GM19239 (cell line): ENCODE data around the gene HOXB1.
A peak's percentile ranks its signal among the peaks of the same experiment; 100 is the strongest.

ENCODE experiments used
- DNase-seq: peaks from one replicate; pipeline ENCODE4 v3.0.0; 2011; ENCODE audit warnings: low spot score; ENCODE audit not compliant: insufficient read length
- FAIRE-seq: peaks from 2 replicates; lab custom pipeline; 2011; peaks lifted over from hg19 to GRCh38; lab: Jason Lieb, UNC

Gene HOXB1

DNA sequence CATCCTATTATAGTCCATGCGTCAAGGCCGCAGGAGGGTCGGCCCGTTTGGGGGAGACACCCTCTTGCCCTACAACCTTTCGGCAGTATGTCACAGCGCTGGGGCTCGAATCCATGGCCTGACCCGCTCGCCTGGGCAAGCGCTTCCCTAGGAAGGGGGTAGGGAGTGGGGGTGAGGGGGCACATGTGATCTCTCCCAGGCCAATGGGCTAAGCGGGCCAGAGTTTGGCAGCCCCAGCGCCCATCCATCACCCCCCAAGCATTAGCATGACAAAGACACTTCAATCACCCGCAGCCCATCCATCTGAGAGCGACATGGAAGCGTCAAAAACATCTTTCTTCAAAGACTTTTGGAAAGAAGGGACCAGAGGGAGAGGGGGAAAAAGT is at the start of gene HOXB1:
Gene HOXB1 (minus strand): TSS at position 125 of the 386 bp plus-strand sequence. CDS start 107 bp downstream, at position 18.
- FAIRE-seq = no peak
- DNase-seq = no peak

DNA sequence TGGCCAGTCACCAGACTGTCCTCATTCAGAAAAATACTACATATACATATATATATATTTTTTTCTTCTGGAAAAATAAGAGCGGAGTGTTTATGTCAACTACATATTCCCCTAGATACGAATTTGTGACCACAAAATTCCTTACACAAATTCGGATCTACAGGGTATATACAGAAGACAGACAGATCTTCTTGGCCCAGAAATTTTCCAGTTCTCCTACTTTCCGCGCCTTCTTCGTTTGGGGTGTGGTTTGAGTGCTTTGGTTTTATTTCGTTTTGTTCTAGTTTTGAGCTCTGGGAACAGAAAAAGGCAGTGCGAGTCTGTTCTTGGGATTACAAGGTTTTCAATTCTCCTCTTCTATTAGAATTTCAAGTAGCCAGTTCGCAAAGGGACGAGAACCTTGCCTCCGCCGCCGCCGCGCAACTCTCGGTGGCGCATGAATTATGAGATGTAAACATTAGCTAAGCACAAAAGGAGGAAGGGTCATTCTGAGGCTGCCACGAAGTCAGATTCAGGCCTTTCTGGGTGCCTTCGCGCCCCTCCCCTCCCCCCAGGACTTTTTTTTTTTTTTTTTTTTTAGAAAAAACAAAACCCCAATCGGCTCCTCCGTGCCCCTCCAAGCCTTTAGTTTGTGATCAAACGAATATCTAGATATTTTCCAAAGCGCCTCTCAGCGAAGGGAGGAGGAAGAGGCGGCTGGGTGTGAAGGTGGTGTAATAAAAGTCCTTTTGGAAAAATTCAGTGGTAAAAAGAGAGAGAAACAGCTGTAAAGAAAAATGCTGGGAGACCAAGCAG is 49.1 kb upstream of the HOXB1 start:
- no peak for DNase-seq
- peak; percentile 70 for FAIRE-seq

DNA sequence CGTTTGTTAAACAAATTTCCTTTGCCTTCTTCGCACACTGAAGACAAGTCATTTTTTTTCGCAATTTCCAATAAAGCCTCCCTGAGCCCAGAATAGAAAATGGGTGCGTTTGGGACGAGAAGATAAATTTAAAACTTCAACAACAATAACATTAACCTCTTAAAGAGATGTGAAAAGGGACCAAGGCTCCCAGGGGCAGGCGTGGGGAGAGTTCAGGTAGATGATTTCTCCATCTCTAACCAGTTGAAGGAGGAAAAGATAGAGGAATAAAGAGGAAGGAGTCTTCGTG is 48.6 kb upstream of the HOXB1 start:
- no peak for DNase-seq
- no peak for FAIRE-seq

DNA sequence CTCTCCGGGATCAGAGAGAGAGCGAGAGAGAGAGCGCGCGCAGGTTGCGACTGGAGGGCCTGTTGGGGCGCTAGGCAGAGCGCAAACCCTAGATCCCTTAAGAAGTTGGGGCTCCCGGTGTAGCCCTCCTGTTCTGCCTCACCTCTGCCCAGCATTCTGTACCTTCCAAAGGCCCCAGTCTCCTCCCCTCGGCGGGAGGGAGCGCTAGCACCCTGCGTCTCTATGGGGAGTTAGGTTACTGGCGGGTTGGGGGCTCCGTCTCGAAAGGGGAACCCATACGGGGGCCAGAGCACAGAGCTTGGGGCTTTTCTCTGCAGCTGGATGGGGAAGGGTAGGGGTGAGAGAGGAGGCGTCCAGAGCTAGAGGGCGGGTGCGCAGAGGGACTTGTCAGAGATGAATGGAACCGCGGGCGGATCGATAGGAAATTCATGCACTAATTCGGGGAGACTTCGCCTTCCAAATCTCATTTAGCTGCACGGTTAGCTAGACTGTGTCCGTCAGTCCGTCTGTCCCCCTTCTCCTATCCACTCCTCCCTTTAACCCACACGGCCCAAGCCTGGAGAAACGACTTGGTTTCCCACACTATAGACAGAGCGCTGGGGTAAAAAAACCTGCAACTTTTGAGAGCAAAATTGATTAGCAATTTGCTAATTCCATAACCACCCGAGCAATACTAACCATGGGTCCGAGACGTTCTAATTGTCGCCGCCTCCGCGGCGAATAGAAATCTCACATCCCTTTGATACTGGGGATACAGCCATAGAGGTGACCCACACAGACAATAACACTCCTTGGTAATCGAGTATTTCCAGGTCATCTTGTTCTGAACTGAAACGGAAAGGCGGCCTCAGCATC is 48.0 kb upstream of the HOXB1 start:
- FAIRE-seq (no peak), DNase-seq (no peak)

DNA sequence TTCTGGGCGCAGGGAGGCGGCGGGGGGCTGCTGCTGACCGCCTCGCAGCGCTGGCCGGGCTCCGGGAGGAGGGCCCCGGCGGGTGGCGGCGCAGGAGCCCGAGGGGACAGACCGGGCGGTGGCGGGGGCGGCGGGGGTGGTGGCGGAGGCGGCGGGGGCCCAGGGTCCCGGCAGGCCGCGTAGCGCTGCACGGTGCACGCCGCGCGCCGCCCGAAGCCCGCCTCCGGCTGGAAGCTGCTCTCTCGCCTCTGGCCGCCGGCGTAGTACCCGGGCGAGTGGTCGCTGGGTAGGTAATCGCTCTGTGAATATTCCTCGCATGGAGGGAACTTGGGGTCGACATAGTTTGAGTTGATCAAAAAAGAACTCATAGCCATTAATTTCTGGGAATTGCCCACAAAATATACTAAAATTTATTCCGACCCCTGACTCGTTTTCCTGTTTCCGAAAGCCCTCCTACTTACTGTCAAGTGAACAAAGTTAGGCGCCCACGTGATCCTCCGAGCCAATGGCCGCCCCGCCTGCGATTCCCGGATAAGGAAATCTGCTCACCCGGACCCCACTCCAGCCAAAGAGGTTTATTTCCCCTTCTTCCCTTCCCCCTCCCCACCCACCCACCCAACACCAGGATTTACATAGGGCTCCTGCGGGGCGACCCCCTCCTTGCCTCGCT is 47.3 kb upstream of the HOXB1 start, which contains the start of gene HOXB4:
Gene HOXB4 (minus strand): TSS at position 405 of the 670 bp plus-strand sequence. CDS start 31 bp downstream, at position 374.
- peak; percentile 95 for FAIRE-seq
- DNase-seq = no peak

DNA sequence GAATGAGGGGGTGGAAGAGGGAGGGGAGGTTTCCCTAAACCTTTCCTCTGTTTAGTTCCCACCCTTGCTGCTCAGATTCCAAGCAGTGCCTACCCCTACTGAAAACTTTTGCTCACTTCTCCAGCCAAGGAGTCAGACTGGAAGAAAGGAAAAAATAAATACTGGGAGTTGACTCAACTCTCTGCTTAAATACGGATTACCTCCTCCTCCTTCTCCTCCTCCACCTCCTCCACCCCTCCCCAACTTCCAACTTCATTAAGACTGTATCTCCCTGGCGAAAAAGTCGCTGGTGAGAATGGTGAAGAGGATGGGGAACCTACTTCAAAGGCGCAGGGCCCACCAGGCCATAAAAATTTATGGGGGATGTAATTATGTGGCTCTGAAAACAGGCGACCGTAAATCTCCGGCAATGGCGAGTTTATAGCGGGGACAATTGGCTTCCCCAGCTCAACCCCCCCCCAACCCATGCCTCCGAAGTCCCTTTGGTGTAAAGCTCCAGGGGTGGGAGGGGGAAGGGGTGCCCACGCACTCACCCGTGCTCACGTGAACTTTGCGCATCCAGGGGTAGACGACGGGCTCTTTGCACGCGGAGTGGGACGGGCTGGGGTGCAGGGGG is 46.6 kb upstream of the HOXB1 start:
- no peak for DNase-seq
- FAIRE-seq = peak; percentile 35

DNA sequence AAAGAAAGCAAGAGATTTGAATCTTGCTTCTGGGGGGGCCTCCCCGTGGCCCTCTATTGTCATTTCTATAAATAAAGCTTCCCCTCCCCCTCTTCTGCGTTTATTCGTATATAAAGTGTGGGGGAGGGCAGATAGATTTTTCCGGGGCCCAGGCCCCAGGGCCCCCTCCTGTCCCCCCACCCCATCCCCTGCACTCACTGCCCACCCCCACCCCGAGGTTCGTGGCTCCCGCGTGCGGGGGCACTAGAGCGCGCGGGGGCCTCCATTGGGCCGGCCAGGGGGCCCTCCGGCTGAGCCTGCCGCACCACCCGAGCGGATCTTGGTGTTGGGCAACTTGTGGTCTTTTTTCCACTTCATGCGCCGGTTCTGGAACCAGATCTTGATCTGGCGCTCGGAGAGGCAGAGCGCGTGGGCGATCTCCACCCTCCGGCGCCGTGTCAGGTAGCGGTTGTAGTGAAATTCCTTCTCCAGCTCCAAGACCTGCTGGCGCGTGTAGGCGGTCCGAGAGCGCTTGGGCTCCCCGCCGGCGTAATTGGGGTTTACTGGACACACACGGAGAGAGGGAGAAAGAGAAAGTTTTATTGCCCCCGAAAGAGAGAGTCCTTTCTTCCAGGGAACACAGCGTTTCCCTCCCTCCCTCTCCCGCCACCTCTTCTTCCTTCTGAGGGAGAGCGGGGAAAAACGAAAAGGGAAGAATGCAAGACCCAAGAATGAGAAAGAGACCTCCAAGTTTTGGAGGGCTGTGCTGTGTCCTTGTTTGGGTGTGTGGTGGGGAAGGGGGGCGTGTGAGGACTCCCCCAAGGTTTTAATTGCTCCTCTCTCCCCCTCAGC is 45.9 kb upstream of the HOXB1 start:
- no peak for DNase-seq
- no peak for FAIRE-seq

DNA sequence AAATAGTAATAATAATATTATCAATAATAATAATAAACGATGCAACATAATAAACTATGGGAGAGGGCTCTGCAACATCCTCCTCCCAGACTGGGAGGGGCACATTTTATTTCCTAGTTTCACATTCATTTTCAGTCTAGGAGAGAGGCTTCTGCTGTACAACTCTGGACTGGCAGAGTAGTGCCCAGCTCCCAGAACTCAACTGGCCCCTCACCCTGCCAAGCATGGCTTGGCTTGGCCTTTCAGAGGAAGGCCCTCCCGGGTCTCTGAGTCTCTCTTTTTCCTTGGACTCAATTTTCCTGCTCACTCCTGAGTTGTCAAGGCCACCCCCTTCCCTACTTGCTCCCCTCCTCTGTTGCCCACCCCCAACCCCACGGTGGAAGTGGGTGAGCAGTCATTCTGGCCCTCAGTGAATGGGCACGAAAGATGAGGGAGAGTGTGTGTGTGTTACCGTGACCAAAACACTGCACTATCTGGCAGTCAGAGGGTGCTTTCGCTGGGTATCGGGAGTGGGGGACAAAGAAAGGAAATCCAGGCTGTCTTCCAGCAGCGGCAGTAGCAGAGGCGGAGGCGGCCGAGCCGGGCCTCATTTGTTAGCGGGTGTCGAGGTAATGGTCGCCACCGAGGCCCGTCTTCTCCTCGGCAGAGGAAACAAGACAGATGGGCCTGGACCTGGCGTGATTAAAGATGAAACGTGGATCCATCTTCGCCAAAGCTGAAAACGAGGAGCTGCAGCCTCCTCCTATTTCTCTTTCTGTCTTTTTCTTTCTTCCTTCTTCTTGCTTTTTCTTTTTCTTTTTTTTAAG is 45.1 kb upstream of the HOXB1 start:
- DNase-seq (no peak), FAIRE-seq (peak; percentile 8)

DNA sequence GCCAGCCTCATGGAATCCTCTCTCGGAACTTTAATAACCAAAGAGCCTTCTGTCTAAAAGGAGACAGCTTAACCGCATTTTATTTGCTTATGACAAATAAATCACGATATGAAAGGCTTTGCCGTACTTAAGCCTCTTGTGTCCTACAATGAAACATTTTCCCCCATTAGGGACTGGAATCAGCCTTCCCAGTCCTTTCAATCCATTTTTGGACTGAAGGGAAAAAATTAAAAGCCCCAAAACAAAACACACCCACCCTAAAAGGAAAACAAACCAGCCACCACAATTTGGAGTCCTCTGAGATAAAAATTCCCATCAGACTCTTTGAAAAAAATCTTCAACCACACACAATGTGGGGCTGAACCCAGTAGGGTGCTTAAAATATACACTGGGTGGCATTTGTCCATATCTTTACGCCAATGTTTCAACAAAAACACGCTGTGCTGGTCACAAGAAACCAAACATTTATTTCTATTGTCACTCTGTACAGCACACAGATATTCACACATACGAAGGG is 44.3 kb upstream of the HOXB1 start:
- FAIRE-seq (no peak), DNase-seq (no peak)

DNA sequence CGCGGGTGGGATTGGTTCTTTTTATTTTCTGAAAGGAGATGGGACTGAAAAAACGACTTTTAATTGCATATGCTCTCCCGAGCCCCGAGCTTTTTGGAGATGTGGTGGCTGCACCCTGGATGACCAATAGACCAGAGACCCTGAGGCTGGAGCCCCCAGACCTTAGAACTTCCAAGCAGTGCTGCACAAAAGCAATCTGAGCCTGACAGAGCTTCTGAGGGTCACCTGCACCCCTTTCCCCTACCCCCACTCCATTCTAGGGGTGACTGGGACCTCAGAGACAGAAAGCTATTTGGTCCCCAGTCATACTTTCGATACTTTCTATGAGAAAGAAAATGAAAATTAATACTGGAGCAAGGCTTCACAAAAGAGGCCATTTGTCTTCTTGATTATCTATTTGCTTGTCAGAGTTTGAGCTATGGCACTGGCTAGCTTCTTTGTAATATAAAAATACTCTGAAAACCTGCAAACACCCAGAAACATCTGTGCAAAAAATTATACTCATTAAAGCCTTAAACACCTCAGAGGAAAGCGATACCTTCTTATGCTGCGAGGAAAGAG is 43.8 kb upstream of the HOXB1 start:
- DNase-seq (no peak), FAIRE-seq (peak; percentile 33)

DNA sequence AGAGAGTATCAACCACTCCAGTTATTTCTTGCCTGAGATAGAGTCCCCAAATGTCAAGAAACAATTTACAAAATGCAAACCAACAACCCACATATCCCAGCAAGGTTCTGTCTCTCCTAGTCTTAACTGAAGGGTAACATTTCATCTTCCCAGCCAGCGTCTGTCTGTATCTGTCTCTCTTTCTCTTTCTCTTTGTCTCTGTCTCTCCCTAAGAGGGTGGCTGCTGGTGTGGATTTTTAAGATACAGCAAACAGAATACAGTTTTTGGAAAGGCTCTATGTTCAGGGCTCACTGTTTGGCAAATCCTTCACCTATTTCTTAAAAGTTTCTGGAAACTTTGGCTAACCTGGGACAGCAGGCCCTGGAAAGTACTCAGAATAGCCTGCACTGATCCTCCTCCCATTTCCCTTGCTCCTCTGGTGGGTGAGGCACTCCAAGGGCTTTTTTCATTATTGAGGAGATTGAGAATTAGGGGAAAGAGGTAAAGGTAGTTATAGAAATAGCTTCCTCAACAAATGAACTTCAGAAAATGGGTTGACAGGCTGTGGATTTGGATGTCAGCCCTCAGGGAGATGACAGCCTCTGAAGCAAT is 41.1 kb upstream of the HOXB1 start:
- peak; percentile 21 for FAIRE-seq

DNA sequence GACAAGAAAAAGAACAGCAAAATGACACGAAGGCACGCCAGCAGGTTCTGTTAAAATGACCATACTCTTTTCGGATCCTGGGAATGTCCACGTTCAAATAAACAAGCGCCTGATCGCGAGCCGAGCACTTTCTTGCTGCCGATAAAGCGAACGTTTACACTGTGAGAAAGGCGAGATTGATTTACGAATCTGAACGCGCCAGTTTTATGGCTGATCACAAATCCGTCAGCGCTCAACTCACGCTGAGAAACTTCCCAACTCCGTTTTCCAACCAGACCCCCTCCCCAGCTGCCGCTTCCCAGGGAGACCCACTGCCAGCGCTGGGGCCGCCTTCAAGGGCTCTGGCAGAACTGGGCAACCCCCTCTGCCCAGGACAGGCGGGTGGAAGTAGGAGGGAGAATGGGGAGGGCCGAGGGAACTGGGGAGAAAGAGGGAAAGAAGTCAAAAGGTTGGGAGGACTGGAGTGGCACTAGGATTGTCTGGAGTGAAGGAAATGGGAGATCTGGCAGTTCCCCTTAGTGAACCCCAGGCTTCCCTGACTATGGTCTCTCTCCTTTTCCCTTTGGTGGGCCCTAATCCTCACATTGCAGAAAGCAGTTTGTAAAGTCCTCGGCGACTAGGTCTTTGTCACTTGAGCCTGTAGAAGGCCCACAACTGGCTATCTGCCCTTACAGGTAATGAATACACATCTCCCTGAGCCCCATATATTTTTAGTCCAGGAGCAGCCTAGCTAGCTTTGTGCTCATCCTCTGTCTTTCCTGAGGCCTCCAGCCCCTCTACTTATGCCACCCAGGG is 40.4 kb upstream of the HOXB1 start:
- no peak for FAIRE-seq
- no peak for DNase-seq

More for the DNA sequence above, 41.1 kb upstream of the HOXB1 start:
- no peak for DNase-seq

DNA sequence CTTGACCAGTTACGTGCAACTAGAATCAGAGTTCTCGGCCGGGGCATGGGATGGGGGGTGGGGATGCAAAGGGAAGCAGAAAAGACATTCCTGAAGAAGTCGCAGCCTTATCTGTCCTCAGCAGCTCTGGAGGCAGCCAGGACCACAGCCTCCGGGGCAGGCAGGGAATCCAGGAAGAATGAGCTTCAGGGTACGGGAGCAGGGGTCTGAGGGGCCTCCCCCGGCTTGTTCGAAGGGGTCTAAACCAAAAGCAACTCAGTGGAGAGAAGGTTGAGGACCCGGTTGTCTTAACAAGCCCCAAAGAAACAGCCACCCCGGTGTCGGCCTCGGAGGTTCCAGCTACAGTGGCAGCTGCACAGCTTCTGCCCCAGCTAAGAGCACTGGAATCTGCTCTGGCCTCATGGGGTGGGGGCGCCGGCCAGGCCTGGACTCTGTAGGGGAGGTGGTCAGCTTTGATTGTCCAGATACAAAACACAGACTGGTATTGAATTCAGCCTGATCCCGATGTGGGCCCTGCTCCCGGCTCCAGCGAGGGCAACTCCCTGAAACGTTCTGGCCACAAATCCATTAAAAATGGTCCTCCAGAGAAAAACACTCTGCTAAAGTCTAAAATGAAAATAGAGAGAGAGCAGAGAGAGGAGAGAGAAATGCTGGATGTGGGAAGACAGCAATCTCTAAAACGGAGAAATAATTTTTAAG is 39.7 kb upstream of the HOXB1 start:
- FAIRE-seq (no peak), DNase-seq (no peak)

DNA sequence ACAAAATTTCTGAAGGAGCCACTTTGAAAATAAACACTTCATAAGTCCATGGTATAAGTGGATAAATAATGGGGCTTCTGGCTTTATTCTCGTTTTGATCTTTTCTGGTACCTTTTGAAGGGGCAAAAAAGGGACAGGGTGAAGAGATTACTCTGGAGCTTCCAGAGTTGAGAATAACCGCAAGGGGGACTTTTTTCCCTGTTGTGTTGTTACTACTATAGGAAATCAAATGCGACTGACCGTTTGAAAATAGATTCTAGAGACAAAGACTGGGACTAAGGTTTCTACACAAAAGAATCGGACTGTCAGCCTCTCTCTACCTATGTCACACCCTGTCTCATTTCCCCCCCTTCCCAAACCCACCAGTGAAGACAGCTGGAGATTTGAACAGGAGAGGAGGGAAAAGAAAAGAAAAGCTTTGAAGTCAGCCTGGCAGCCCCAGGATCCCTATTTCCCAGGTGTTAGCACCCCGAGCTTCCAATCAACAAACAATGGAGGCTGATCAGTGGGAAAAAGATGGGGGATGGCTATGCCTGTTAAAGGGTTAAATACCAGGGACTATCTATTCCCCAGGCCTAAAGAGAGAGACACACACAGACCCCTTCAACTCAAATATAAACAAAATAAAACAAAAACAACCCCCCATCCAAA is 39.0 kb upstream of the HOXB1 start:
- FAIRE-seq (no peak), DNase-seq (no peak)

DNA sequence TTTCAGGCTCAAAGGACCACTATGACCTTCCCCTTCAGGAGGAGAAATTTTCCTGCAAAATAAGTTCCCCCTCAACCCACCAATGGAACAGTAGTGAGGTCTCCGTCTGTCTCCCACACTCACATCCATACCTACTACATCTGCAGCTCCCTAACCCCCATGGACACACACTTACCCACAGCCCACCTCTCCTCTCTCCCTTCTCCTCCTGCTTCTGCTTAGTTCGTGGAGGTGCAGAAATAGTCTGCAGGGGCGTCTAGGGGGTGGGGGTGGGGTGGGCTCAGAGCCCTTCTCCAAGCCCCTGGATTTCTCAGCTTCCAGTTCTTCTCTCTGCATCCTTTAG is 38.4 kb upstream of the HOXB1 start:
- FAIRE-seq = peak; percentile 4
- no peak for DNase-seq
